ENCODE results near the gene TSBP1.

The TSBP1 gene, protein sequence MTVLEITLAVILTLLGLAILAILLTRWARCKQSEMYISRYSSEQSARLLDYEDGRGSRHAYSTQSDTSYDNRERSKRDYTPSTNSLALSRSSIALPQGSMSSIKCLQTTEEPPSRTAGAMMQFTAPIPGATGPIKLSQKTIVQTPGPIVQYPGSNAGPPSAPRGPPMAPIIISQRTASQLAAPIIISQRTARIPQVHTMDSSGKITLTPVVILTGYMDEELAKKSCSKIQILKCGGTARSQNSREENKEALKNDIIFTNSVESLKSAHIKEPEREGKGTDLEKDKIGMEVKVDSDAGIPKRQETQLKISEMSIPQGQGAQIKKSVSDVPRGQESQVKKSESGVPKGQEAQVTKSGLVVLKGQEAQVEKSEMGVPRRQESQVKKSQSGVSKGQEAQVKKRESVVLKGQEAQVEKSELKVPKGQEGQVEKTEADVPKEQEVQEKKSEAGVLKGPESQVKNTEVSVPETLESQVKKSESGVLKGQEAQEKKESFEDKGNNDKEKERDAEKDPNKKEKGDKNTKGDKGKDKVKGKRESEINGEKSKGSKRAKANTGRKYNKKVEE

DNA sequence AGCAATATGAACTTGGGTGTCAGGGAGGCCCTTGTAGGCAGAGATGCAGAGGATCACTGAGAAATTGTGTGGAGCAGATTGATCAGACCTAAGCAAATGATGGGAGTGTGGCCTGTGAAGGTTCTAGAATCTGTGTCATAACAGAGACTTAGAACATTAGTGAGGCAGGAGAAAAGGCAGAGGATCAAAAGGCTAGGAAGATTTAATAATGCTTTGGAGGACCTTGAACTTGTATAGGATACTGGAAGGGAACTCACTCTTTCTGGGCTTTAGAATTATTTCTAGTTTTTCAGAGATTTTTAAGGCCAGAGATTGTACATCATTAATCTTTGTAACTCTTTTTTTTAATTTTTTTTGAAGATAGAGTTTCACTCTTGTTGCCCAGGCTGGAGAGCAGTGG is at the start of gene TSBP1:
Gene TSBP1 (minus strand): TSS at position 101 of the 400 bp plus-strand sequence. CDS start 197 bp downstream, outside the sequence.
- DNase-seq, result no peak

DNA sequence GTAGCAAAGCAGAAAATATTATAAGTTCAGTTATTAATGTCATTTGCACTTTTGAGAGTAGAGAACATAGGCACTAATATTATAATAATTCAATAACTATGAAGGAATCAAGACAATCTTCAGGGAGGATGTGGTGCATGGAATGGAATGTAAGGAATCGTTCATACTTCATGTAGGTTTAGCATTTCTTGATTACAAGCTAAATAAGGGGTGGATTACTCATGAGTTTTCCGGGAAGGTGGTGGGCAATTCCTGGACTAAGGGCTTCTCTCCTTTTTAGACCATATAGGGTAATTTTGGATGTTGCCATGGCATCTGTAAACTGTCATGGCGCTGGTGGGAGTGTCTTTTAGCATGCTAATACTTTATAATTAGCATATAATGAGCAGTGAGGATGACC is 44.3 kb upstream of the TSBP1 start:
- peak; percentile 90 for DNase-seq

DNA sequence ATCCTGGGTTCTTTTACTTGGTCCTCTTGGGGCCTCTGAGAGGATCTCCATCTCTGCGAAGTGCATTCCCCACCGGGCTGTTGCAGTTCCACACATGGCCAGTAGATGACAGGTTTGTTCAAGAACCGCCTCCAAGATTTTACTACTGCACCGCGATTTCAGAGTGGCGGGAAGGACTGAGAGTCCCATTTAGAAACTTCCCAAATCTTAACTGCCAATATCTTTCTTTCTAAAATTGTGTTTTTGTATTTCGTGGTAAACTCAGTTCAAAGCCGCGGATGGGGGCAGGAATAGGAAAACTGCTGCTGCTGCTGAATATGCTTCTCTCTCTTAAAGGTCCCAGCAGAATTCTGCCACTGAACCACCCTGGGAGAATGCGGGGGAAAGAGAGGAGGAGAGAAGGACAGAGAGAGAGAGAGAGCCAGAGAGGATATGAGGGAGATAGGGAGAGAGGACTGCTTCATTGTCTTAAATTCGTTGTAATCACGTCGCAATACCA is 43.9 kb upstream of the TSBP1 start:
- peak; percentile 82 for DNase-seq

DNA sequence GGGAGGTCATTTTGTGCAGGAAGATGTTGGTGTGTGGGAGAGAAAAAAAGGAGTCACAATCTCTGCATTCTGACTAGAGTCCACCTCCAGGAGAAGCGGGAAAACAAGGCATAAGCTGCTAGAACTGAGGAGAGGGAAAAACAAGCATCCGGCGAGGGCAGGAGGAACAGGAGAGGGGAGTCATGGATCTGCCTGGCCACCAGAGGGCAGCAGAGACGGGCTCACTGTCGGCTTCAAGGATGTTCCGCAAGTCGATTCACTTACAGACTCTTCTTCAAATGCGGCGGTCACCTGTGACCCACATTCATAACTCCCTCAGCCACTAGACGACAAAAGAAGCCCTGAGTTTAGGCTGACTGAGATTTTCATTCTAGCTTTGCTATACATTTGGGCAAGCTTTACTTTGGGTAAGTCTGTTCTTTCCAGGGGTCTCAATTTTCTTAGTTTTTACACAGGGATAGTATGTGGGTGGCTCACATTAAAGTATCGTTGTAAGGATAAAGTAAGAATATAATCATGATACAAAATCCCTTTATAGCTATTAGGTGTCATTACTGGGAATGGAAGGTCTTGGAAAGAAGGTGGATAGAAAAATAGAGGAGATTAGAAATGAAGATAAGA is 41.8 kb upstream of the TSBP1 start:
- peak; percentile 73 for DNase-seq

DNA sequence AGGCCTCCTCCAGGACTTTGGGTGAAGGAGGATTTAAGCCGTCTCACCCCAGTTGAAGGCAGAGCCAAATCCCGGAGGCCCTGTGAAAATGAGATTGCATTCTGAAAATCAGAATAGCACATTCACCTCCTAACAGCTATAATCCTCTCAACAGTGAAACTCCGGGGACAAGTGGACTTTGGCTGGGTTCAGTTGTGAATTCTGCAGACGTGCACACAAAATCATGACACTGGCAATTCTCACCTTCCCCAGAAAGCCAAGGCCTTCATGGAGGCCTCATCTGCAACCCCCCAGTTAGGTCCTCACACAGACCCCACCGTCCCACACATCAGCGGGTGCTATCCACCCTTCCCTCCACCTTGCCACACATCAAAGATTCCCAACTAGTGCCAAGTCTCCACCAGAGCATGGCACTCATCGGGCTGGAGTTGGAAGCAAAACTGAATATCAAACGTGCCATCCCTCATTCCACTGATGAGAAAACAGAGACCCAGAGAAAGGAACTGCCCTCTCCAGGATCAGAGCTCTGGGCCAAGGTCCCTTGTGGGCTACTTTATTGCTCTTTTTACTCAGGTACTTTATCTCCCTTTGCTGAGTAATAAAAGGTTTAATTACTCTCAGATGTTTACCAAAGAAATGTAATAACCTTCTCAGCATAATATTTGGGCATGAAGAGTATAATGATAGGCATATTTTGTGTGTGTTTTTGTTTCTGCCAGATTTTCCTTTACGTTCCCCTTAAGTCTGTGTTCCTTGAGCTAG is 40.0 kb upstream of the TSBP1 start:
- DNase-seq, result no peak

DNA sequence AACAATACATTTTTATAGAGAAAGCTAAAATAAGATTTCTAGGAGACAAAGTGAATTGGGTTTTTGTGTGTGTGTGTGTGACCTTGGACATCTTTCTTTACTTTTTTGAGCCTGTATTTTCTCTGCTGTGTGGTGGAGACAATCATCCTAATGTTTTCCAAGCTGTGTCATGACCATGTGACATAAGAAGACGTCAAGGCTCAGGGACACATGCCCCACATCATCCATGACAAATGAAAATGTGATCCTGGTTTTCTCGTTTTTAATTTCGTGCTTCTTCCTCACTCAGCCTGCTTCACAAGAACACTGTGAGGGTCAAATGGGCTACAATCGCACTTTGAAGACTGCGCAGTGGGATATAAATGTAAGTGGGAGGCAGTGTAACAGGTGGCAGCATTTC is 39.2 kb upstream of the TSBP1 start:
- DNase-seq, result no peak

DNA sequence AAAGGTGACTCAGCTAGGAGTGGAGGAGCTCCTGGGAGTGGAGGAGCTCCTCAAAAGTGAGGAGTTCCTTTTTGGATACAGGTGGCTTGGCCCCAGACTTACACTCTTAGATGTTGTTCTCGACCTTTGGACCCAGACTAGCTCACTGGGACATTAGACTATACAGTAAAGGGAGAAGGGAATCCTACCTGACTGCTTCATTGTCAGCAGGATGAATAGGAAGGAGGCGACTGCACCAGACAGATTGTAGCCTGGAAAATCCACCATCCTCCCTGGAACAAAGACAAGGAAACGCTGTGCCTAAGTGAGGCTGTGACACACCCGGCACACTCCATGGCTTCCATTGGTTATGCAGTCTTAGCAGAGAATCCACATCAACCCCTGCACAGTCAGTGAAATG is 35.2 kb upstream of the TSBP1 start, which contains the start of gene BTNL2:
Gene BTNL2 (minus strand): TSS at position 325 of the 400 bp plus-strand sequence. CDS start 58 bp downstream, at position 267.
- DNase-seq, result no peak

DNA sequence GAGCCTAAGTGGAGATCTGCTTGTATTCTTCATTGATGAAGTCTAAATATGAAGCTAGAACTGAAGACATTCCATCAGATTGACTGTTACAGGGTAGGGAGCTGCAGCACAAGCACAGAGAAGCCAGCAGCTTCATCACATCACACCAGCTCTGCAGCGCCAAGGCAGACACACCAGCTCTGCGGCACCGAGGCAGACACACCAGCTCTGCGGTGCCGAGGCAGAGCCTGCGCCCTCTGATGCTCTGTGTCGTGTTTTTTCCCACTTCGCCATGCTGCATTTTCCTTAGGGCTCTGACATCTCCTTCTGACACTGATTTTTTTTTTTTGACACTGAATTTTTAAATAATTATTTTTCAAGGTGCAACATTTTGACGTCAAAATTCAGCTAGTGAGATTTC is 34.5 kb upstream of the TSBP1 start:
- DNase-seq, result no peak

DNA sequence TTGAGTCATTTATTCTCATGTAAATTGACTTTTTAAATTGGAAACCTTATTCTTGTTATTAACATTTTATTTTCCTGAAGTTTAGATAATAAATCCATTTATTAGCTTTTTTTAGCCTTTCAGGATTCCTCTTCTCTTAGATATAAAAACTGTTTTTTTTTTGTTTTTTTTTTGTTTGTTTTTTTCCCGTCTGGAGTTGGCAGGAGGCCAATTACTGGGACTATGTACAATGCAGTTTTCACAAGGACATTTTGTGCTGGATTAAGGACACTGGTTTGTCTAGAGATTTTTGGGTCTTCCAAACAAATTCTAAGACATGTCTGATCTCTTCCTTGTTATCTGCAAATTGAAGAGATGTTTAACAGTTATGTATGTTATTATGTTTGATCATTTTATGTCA is 34.0 kb upstream of the TSBP1 start:
- no peak for DNase-seq

DNA sequence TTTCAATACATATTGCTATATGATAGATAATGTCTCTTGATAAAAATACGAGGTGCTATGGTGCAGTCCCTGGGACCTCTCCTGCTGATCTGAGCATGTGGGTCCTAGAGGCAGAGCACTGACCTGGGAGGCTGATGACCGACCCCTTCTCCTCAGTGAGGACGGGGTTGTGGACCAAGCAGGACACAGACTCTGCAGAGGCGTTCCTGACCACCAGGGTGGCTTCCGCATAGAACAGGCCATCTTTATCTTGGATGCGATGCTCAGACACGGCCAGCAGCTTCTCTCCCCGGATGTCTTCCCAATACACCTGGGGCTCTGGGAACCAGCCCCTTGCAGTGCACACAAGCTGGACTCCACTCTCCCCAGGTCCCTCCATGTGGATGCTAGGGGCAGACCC is 31.1 kb upstream of the TSBP1 start:
- no peak for DNase-seq

DNA sequence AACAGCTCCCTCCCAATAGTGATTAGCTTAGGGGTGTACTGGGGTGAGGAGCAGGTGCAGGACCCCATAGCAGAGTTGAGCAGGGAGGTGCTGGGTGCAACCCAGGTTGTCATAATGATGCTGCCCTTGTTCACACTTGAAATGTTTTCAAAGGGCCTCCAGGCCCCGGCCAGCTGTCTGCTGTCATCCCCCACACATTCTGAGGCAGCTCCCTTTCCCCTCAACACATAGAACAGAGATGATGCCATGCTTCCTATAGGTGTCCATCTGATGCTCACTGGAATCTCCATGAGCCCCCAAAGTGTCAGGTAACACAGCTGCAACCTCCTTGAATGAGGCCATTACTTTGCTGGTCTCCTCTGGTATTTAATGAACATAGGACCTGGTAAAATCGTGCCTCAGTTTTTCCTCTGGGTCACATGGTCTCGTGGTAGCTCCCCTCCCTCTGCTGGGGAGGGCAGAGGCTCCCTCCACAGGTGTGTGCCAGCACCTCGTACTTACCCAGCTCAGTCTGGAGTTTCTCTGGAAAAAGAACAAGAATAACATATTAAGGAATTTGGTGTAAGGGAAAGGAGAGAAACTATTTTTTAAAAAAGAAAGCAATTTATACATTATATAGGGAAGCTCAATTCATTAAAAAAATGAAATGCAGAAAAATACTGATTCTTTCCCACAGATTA is 29.7 kb upstream of the TSBP1 start:
- no peak for DNase-seq

DNA sequence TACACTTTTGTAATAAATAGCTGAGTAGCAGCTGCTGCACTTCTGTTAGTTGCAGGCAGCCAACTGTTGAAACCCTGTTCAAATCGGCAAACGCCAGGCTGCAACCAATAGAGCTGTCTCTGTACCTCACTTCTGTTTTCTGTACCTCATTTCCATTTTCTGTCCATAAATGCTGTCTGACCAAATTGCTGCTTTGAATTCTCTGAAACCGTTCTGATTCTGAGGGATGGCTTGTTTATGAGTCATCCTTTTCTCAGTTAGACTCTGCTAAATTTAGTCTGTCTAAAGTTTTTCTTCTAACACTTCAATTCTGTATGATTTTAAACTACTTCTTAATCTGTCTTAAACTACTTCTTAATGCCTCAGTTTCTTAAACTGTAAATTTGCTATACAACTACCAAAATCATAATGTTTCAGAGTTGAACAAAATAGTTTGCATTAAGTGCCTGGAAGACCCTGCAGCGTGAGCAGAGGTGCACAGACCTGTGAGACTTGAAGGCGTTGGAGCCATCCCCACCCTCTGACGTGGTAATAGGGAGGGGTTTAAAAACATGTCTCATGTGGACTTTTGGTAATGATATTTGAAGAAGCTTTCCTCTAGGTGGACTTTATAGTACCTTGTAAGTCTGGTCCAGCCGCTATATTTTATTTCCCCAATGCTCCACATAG is 25.7 kb upstream of the TSBP1 start:
- DNase-seq, result no peak

DNA sequence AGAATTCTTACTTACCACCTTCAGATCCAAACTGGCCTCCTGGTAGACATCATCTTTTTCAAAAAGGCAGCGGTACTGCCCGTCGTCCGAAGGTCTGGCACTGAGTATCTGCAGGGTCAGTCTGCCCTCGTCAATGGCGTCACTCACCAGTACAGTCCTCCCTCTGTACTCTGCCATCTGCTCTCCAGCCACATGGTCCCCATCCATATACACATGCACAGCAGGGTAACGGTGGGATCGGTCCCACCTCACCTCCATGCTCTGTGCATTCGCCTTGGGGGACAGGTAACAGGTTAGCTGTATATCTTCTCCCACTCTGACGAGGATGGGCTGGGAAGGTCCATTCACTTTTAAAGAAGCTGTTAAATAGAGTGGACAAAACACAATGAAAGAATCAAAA is 24.3 kb upstream of the TSBP1 start:
- DNase-seq, result no peak

DNA sequence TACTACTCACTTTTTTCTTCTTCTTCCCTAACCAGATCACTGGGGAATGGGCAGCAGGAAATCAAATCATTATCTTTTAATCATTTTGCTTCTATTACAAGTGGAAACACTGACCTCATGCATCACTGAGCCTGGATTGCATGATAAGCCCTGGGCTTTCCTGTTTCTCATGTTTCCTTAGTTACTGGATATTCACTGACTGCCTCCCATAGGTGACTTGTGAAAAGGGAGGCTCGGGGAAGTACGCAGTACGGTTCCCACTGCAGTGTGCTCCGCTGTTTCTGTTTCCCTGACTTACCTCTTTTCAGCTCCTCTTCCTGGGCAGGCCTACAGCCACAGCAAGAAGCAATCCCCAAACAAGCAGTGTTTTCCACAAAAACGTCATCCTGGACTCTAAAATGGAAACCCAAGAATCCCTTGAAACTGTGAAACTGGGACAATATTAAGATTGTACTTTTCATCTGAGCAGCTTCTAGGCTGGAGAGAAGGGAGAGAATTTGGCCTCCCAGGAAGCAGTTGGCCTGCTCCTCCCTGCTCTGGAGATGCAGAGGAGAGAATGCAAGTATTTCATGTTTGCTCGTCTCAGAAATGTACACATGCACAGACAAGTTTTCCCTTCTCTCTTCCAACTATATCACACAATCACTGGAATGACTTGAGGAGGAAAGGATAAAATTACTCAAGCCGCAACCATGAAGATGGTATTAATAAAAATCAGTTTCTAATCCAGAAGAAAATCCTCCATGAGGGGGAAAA is 22.1 kb upstream of the TSBP1 start:
- peak; percentile 42 for DNase-seq

DNA sequence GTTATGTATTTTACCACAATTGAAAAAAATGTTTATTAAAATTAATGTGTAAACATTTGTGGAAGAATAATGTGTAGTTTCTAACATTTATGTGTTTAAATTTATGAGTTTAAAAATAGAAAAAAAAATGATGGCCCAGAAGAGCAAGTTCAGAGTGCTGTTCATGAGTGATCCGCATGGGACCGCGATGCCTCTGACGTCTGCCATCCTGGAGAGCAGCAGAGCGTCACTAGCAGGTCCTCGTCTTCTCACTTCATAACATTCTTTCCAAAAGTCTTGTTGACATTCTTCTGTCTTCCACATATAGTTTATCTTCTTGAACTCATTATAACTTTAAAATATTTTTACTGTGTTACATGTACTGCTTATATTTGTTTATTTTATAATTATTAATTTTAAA is 19.8 kb upstream of the TSBP1 start:
- no peak for DNase-seq

DNA sequence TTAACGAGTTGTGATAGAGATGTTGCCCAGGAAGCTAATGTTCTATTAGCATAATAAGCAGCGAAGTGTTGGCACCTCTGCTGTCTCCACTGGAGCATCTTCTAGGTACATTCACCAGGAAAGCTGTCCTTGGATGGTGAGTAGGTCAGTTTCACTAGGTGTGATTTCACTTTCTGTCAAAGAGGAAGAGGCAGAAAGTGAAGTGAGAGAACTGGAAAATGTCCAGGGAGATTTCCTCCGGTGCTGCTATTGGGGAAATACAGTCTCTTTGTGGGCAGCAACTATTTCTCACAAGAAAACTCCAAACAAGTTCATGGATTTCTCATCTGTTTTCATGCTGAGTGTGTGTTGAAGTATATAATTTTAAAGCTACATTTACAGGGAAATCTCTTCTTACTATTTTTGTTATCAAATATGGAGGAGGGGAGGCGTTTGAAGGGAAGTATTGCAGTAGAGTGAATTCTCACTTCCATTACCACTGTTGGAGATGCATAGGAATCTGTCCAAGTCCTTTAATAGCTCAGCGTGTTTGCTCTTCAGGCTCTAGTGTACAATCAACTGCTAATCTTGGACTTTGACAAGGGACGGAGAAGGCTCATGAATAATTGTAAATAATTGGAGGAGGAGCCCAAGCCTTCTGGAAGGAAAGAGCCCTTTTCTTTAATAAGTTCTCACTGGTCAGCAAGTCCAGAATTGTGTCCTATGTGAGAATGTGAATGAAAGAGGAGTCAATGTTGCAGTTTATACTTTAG is 16.1 kb upstream of the TSBP1 start:
- DNase-seq, result no peak

DNA sequence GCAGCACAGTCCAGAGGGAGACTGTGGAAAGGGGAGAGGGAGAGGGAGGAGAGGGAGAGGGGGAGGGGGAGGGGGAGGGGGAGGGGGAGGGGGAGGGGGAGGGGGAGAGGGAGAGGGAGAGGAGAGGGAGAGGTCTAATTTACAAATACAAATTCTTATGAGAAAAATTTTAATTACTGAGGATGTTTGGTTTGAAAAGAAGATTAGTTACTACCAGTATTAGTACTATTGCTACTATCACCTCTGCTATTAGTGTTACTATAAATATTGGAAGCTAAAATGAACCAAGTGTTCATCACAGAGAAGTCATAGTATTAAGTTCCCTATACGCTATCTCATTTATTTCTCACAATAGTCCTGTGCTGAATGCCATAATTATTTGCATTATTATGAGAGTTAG is 14.3 kb upstream of the TSBP1 start:
- no peak for DNase-seq

DNA sequence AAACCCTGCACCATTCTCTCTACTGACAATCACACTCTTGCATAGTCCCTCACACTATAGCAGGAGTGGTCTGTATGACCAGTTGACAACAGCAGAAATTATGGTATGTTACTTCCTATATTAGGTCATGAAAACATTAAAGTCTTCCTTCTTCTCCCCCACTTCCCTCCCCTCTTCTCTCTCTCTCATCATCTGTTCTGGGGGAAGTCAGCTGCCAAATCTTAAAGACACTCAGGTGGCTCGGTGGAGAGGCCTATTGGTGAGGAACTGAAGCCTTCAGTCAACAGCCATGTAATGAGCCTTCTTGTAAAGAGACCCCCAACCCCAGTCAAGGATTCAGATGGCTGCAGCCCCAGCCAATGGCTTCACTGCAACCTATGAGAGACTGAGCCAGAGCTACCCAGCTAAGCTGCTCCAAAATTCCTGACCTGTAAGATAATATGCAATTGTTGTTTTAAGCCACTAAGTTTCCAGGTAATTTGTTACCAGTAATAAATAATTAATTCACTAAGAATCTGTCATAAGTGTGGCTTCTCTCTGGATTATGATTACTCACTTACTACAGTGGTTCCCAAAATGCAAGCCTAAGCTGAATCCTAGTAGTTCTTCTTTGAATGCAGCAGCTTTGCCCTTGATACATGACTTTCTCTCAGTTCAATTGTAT is 11.2 kb upstream of the TSBP1 start:
- DNase-seq, result no peak

DNA sequence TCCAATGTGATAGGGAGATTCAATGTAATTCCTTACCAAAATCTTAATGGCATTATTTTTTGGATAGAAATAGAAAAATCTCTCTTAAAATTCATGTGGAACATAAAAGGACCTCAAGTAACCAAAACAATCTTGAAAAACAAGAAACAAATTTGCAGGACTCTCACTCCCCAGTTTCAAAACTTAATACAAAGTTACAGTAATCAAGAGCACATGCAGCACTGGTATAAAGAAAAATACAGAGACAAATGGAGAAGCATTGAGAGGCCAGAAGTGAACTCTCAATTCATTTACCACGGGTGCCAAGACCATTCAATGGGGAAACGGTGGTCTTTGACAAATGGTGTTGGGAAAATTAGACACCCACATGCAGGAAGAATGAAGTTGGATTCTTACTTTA is 7.8 kb upstream of the TSBP1 start:
- no peak for DNase-seq

Measured in fibroblast of skin of right biceps (primary cell).